ENCODE results near the gene UNC13D. TPM values are rescaled to one million over a fixed set of nuclear protein-coding genes. Genes with fewer than 3 reads are reported as not detected.

Gene UNC13D
- total RNA-seq, 1 experiment from 2014 or later = 104 TPM

- intact Hi-C loops (cut with micrococcal nuclease; ENCODE audit: unreplicated experiment) = no loop called here
- Mint-ChIP-seq H3K9me3 (ENCODE audit: low read depth, unreplicated experiment) (no peaks in the 10 kb centered on the region), H3K27me3 (ENCODE audit: unreplicated experiment) (no peaks in the 10 kb centered on the region), H3K36me3 (ENCODE audit: insufficient read depth, unreplicated experiment) (peaks cover 10% of the 10 kb centered on the region), H3K4me1 (ENCODE audit: low read depth, unreplicated experiment) (no peaks in the 10 kb centered on the region), H3K27ac (ENCODE audit: unreplicated experiment) (no peak overlapping the region), H3K4me3 (ENCODE audit: low read depth, unreplicated experiment) (no peak overlapping the region)
- DNase-seq = no peak
- CTCF ChIA-PET = no interaction called here
- TF ChIP-seq, protein P1, sequence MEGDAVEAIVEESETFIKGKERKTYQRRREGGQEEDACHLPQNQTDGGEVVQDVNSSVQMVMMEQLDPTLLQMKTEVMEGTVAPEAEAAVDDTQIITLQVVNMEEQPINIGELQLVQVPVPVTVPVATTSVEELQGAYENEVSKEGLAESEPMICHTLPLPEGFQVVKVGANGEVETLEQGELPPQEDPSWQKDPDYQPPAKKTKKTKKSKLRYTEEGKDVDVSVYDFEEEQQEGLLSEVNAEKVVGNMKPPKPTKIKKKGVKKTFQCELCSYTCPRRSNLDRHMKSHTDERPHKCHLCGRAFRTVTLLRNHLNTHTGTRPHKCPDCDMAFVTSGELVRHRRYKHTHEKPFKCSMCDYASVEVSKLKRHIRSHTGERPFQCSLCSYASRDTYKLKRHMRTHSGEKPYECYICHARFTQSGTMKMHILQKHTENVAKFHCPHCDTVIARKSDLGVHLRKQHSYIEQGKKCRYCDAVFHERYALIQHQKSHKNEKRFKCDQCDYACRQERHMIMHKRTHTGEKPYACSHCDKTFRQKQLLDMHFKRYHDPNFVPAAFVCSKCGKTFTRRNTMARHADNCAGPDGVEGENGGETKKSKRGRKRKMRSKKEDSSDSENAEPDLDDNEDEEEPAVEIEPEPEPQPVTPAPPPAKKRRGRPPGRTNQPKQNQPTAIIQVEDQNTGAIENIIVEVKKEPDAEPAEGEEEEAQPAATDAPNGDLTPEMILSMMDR (IDR thresholded peaks at IDR 0.05; ENCODE audit: unreplicated experiment) = no peak
- no TSS peak for BruUV-seq (replicated peaks)
Observed at GRCh38 chr17:75799402-75799801, 44.8 kb downstream of the UNC13D start.

DNA sequence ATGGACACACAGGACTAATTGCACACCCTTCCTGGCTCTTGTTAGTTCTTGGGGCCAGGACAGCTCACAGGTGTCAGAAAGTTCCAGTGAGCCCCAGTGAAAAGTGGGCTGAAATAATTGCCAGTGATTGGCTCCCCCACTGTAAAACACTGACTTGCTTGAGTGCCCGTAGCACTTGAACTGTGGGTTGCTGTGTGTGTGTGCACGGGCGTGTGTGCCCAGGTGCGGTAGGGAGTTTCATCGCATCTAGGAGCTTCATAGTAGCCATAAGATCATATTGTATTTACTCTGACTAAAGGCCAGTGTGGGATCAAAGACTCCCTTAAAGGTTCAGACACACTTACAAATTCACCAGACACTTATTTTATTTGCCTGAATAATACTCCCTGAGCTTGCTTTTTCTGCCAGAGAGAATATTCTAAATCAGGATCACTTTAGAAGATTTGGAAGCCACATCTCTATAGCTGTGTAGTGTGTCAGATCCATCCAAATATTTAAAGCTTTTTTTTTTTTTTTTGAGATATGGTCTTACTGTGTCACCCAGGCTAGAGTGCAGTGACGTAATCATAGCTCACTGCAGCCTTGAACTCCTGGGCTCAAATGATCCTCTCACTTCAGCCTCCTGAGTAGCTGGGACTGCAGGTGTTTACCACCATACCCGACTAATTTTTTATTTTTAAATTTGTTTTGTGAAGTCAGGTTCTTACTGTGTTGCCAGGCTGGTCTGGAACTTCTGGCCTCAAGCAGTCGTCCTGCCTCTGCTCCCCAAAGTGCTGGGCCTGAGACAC lies 48.2 kb downstream of the UNC13D start:
- Mint-ChIP-seq H3K4me1 (ENCODE audit: low read depth, unreplicated experiment) (no peaks in the 10 kb centered on the region), H3K27me3 (ENCODE audit: unreplicated experiment) (no peaks in the 10 kb centered on the region), H3K36me3 (ENCODE audit: insufficient read depth, unreplicated experiment) (peaks cover 10% of the 10 kb centered on the region), H3K9me3 (ENCODE audit: low read depth, unreplicated experiment) (no peaks in the 10 kb centered on the region), H3K27ac (ENCODE audit: unreplicated experiment) (no peak overlapping the region), H3K4me3 (ENCODE audit: low read depth, unreplicated experiment) (no peak overlapping the region)
- CTCF ChIA-PET = interaction anchor here (1.3 kb wide), 1 partner anchor 12 kb away, joined by 4 read pairs; the partner anchor contains the start of gene UNK
- DNase-seq = no peak
- TF ChIP-seq, protein P1 (IDR thresholded peaks at IDR 0.05; ENCODE audit: unreplicated experiment) = no peak
- no TSS peak for BruUV-seq (replicated peaks)
- intact Hi-C loops (cut with micrococcal nuclease; ENCODE audit: unreplicated experiment) = no loop called here

DNA sequence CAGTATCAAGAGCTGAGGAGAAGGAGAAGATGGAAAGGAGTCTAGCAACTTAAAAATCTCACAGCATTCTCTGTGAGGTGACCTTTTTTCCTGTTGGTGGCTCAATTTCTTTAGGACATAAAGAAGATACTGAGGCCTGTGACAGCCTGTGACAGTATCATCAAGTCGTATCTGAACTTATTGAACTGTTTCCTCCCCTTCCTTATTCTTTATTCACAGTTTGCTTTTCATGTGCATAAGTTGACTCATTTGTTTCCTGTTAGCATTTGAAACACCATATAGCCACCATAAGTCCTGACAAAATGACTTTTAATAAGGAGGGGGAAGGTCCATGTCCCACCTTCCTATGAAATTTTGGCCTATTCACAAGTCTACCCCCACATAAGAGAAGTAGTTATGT lies 50.7 kb downstream of the UNC13D start:
- no peak overlapping the region for H3K27ac Mint-ChIP-seq (ENCODE audit: unreplicated experiment)
- H3K4me1 Mint-ChIP-seq (ENCODE audit: low read depth, unreplicated experiment) = no peaks in the 10 kb centered on the region
- no peak overlapping the region for H3K4me3 Mint-ChIP-seq (ENCODE audit: low read depth, unreplicated experiment)
- H3K9me3 Mint-ChIP-seq (ENCODE audit: low read depth, unreplicated experiment) = no peaks in the 10 kb centered on the region
- TF ChIP-seq, protein P1 (IDR thresholded peaks at IDR 0.05; ENCODE audit: unreplicated experiment) = no peak
- BruUV-seq (replicated peaks) = no TSS peak
- CTCF ChIA-PET = no interaction called here
- no peaks in the 10 kb centered on the region for H3K36me3 Mint-ChIP-seq (ENCODE audit: insufficient read depth, unreplicated experiment)
- H3K27me3 Mint-ChIP-seq (ENCODE audit: unreplicated experiment) = no peaks in the 10 kb centered on the region
- intact Hi-C loops (cut with micrococcal nuclease; ENCODE audit: unreplicated experiment) = no loop called here
- DNase-seq = no peak

GRCh38 chr17:75791254-75791653 lies 53.0 kb downstream of the UNC13D start:
- TF ChIP-seq, protein P1 (IDR thresholded peaks at IDR 0.05; ENCODE audit: unreplicated experiment) = no peak
- no TSS peak for BruUV-seq (replicated peaks)
- Mint-ChIP-seq H3K27ac (ENCODE audit: unreplicated experiment) (no peak overlapping the region), H3K4me3 (ENCODE audit: low read depth, unreplicated experiment) (no peak overlapping the region), H3K4me1 (ENCODE audit: low read depth, unreplicated experiment) (peaks cover 3% of the 10 kb centered on the region), H3K27me3 (ENCODE audit: unreplicated experiment) (no peaks in the 10 kb centered on the region), H3K36me3 (ENCODE audit: insufficient read depth, unreplicated experiment) (no peaks in the 10 kb centered on the region), H3K9me3 (ENCODE audit: low read depth, unreplicated experiment) (no peaks in the 10 kb centered on the region)
- DNase-seq = no peak
- CTCF ChIA-PET = interaction anchor here (0.6 kb wide), 2 partner anchors 191 to 325 kb away, joined by 3 to 4 read pairs; no protein-coding TSS in a partner anchor
- intact Hi-C loops (cut with micrococcal nuclease; ENCODE audit: unreplicated experiment) = no loop called here

Data from Calu3 (cell line).